PC-9 (cell line): Measurements from ENCODE around the gene CCDC146. TPM values are rescaled to one million over a fixed set of nuclear protein-coding genes. Genes with fewer than 3 reads are reported as not detected.

Source experiments
- BruUV-seq: library from RNA; stranded (reverse); fragments of 400-500 nt; replicated peaks from 2 replicates; lab custom pipeline; 2021; lab: Mats Ljungman, UMichigan
- CTCF ChIA-PET: fragments of 300-600 bp; sonication (Branson Sonifier 250); formaldehyde crosslinking; loops from one replicate; lab custom pipeline; 2022; ENCODE audit warnings: antibody characterized with exemption; lab: Charles Lee
- POLR2A ChIA-PET: fragments of 300-600 bp; sonication (Branson Sonifier 250); formaldehyde crosslinking; loops from one replicate; lab custom pipeline; 2022; ENCODE audit warnings: antibody characterized with exemption; ENCODE audit not compliant: unreplicated experiment; lab: Charles Lee
- DNase-seq, 2 experiments: peaks; one replicate each; pipeline versions ENCODE4 v3.0.0 to v3.0.0-alpha.2; 2015 to 2022; ENCODE audit warnings: mixed read lengths in 1 of 2
- H2AFZ ChIP-seq: fragments of 200-600 bp; sonication (generic); 2 replicates; pipeline ENCODE4 v1.8.1; 2017; ENCODE audit warnings: antibody characterized with exemption
- H3F3A ChIP-seq: fragments of 200-600 bp; sonication (generic); 2 replicates; pipeline ENCODE4 v1.8.1; 2017; ENCODE audit warnings: antibody characterized with exemption, mild to moderate bottlenecking, low read depth; ENCODE audit not compliant: insufficient read depth
- H3K27ac ChIP-seq: fragments of 200-600 bp; sonication (generic); 2 replicates; pipeline ENCODE4 v1.6.1; 2016; ENCODE audit warnings: mixed run types
- H3K27me3 ChIP-seq: fragments of 200-600 bp; sonication (generic); 2 replicates; pipeline ENCODE4 v1.6.1; 2016; ENCODE audit warnings: low read depth, mixed run types; ENCODE audit not compliant: insufficient read depth
- H3K36me3 ChIP-seq: fragments of 200-600 bp; sonication (generic); 2 replicates; pipeline ENCODE4 v1.6.1; 2016; ENCODE audit warnings: low read depth, mixed run types
- H3K4me1 ChIP-seq: fragments of 200-600 bp; sonication (generic); replicated peaks from 2 replicates; pipeline ENCODE4 v1.6.1; 2016; ENCODE audit warnings: mixed run types; ENCODE audit not compliant: insufficient read depth
- H3K4me2 ChIP-seq: fragments of 200-600 bp; sonication (generic); 2 replicates; pipeline ENCODE4 v1.6.1; 2017; ENCODE audit warnings: mixed run types
- H3K4me3 ChIP-seq: fragments of 200-600 bp; sonication (generic); 2 replicates; pipeline ENCODE4 v1.6.1; 2016; ENCODE audit warnings: mixed run types
- H3K79me2 ChIP-seq: fragments of 200-600 bp; sonication (generic); 2 replicates; pipeline ENCODE4 v1.6.1; 2017; ENCODE audit warnings: low read depth, mixed run types
- H3K9me2 ChIP-seq: fragments of 200-600 bp; sonication (generic); 2 replicates; pipeline ENCODE4 v1.8.1; 2017; ENCODE audit warnings: mild to moderate bottlenecking; ENCODE audit not compliant: insufficient read depth
- H3K9me3 ChIP-seq: fragments of 200-600 bp; sonication (generic); 2 replicates; pipeline ENCODE4 v1.8.1; 2016; ENCODE audit warnings: low read depth; ENCODE audit not compliant: insufficient read depth
- H4K20me1 ChIP-seq: fragments of 200-600 bp; sonication (generic); 2 replicates; pipeline ENCODE4 v1.8.1; 2017; ENCODE audit not compliant: insufficient read depth
- EZH2 ChIP-seq: fragments of 200-600 bp; sonication (generic); IDR thresholded peaks from 2 replicates; pipeline ENCODE4 v1.8.0; 2017; ENCODE audit warnings: antibody characterized with exemption, low read depth
- intact Hi-C: fragments of 100-400 bp; cut with micrococcal nuclease; formaldehyde crosslinking; loops from one replicate; pipeline ENCODE4 v1.10.0; 2022; ENCODE audit not compliant: unreplicated experiment
- total RNA-seq: library from RNA; stranded (reverse); gene quantifications from 2 replicates; pipeline ENCODE4 v1.2.3, GENCODE V29; 2021
- TF ChIP-seq, protein P1 (sequence below): fragments of 200-600 bp; sonication (generic); conservative IDR thresholded peaks from 2 replicates; pipeline ENCODE4 v1.6.1; 2017; ENCODE audit warnings: mixed run types, antibody characterized with exemption, mild to moderate bottlenecking, moderate library complexity

The CCDC146 gene
- total RNA-seq, 1 experiment from 2014 or later = 15.9 TPM

DNA sequence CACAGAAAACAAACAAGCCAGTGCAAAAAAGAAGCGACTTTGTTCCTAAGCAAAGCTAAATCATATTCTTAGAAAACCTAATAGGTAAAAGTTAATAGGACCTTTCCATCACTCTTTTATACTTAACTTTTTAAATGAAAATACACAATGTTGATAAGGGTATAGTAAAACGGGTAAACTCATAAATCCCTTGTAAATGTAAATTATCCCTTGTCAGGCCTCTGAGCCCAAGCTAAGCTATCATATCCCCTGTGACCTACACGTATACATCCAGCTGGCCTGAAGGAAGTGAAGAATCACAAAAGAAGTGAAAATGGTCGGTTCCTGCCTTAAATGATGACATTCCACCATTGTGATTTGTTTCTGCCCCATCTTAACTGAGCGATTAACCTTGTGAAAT, 217.3 kb downstream of the CCDC146 start:
- H2AFZ ChIP-seq = no peak overlapping the region
- ChIA-PET POLR2A (no interaction called here), CTCF (no interaction called here)
- DNase-seq = no peak
- no peaks in the 10 kb centered on the region for H4K20me1 ChIP-seq
- H3K9me2 ChIP-seq = no peaks in the 10 kb centered on the region
- H3K27me3 ChIP-seq = no peaks in the 10 kb centered on the region
- TF ChIP-seq, protein P1, sequence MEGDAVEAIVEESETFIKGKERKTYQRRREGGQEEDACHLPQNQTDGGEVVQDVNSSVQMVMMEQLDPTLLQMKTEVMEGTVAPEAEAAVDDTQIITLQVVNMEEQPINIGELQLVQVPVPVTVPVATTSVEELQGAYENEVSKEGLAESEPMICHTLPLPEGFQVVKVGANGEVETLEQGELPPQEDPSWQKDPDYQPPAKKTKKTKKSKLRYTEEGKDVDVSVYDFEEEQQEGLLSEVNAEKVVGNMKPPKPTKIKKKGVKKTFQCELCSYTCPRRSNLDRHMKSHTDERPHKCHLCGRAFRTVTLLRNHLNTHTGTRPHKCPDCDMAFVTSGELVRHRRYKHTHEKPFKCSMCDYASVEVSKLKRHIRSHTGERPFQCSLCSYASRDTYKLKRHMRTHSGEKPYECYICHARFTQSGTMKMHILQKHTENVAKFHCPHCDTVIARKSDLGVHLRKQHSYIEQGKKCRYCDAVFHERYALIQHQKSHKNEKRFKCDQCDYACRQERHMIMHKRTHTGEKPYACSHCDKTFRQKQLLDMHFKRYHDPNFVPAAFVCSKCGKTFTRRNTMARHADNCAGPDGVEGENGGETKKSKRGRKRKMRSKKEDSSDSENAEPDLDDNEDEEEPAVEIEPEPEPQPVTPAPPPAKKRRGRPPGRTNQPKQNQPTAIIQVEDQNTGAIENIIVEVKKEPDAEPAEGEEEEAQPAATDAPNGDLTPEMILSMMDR = no peak
- TF ChIP-seq EZH2 = no peak
- no peak overlapping the region for H3K4me2 ChIP-seq
- no peaks in the 10 kb centered on the region for H3K9me3 ChIP-seq
- H3K4me1 ChIP-seq = peaks cover 13% of the 10 kb centered on the region
- H3K4me3 ChIP-seq = no peak overlapping the region
- BruUV-seq = no TSS peak
- intact Hi-C loops = no loop called here
- H3K36me3 ChIP-seq = no peaks in the 10 kb centered on the region
- H3F3A ChIP-seq = no peaks in the 10 kb centered on the region
- no peaks in the 10 kb centered on the region for H3K79me2 ChIP-seq
- no peak overlapping the region for H3K27ac ChIP-seq

Other genes starting within 250 kb of the CCDC146 start
- not detected in 2 replicates for gene SPDYE17, start 90.3 kb upstream of the CCDC146 start, total RNA-seq
- gene SPDYE18, start 60.1 kb upstream of the CCDC146 start, total RNA-seq = 0.44 TPM in 1 of 2 replicates, not detected in the other
- gene FGL2, start 77.2 kb downstream of the CCDC146 start, total RNA-seq = not detected in 2 replicates